HepG2 (cell line): Measurements from ENCODE around the gene EIF1. TPM values are rescaled to one million over a fixed set of nuclear protein-coding genes. Genes with fewer than 3 reads are reported as not detected.

Experiments
- ATAC-seq: fragments of 200-7000 bp; cut with Tn5 transposase; 3 replicates; pipeline ENCODE4 v1.9.1; 2020; ENCODE audit warnings: mild to moderate bottlenecking, moderate library complexity
- BruUV-seq: library from RNA; stranded (reverse); fragments of 400-500 nt; replicated peaks from 2 replicates; lab custom pipeline; 2021; lab: Mats Ljungman, UMichigan
- CTCF ChIA-PET: fragments of 300-600 bp; formaldehyde crosslinking; extraction: SDS; loops from one replicate; lab custom pipeline; 2021; ENCODE audit warnings: low total read pairs, inconsistent platforms, low intra/inter-chr PET ratio; lab: Yijun Ruan, JAX
- POLR2A ChIA-PET: fragments of 350-600 bp; sonication (Branson Sonifier 250); formaldehyde crosslinking; loops from one replicate; lab custom pipeline; 2020; ENCODE audit warnings: antibody characterized with exemption, inconsistent platforms; lab: Yijun Ruan, JAX
- DNase-seq: peaks from one replicate; pipeline ENCODE4 v3.0.0-alpha.2; 2015; ENCODE audit warnings: low spot score
- FAIRE-seq: peaks from 3 replicates; lab custom pipeline; 2011; peaks lifted over from hg19 to GRCh38; lab: Jason Lieb, UNC
- H2AFZ ChIP-seq: one replicate; pipeline ENCODE4 v1.6.1; 2011; ENCODE audit warnings: low read length, inconsistent platforms
- H3K27ac ChIP-seq: fragments of 300-600 bp; 3 replicates; pipeline ENCODE4 v1.8.0; 2011; ENCODE audit warnings: mixed run types, mild to moderate bottlenecking, mixed read lengths, low read length, inconsistent platforms; ENCODE audit not compliant: insufficient read depth; ENCODE audit errors: extremely low read length
- H3K27me3 ChIP-seq, 2 experiments: fragments of 200-600 bp in 1 of 2; 2 replicates in 1 of 2; 3 replicates in 1 of 2; pipeline versions ENCODE4 v1.6.0 to v1.8.0; 2011; ENCODE audit warnings: low read length in 2 of 2, mild to moderate bottlenecking in 2 of 2, moderate library complexity in 2 of 2, inconsistent platforms in 1 of 2; ENCODE audit not compliant: insufficient read depth in 2 of 2, control insufficient read depth in 1 of 2
- H3K36me3 ChIP-seq, 2 experiments: fragments of 200-600 bp in 1 of 2; replicated peaks in 1 of 2; 2 replicates in 1 of 2; 3 replicates in 1 of 2; pipeline versions ENCODE4 v1.5.1 to v1.8.0; 2011; ENCODE audit warnings: low read length in 2 of 2, inconsistent platforms in 1 of 2; ENCODE audit not compliant: insufficient read depth in 2 of 2, control insufficient read depth in 1 of 2
- H3K4me1 ChIP-seq: 2 replicates; pipeline ENCODE4 v1.5.1; 2012; ENCODE audit warnings: low read length, inconsistent platforms; ENCODE audit not compliant: insufficient read depth
- H3K4me2 ChIP-seq: 2 replicates; pipeline ENCODE4 v1.6.0; 2011; ENCODE audit warnings: low read depth, low read length, inconsistent platforms
- H3K4me3 ChIP-seq, 3 experiments: fragments of 200-600 bp in 1 of 3; sonication (generic), shearing (Covaris generic) in 1 of 3; replicated peaks in 1 of 3; 2 replicates each; pipeline ENCODE4 v1.5.1; 2011 to 2016; ENCODE audit warnings: low read length in 3 of 3, inconsistent platforms in 2 of 3, low read depth in 2 of 3, mild to moderate bottlenecking in 2 of 3, control low read depth in 1 of 3, mixed read lengths in 1 of 3; ENCODE audit not compliant: insufficient read depth in 1 of 3
- H3K79me2 ChIP-seq: one replicate; pipeline ENCODE4 v1.6.1; 2011; ENCODE audit warnings: low read length, inconsistent platforms; ENCODE audit not compliant: insufficient read depth
- H3K9ac ChIP-seq: 2 replicates; pipeline ENCODE4 v1.6.0; 2011; ENCODE audit warnings: mild to moderate bottlenecking, low read depth, low read length, inconsistent platforms; ENCODE audit not compliant: insufficient read depth
- H3K9me3 ChIP-seq: 2 replicates; pipeline ENCODE4 v1.5.1; 2012; ENCODE audit warnings: mild to moderate bottlenecking, low read length
- H4K20me1 ChIP-seq: 2 replicates; pipeline ENCODE4 v1.6.0; 2011; ENCODE audit warnings: inconsistent platforms, mild to moderate bottlenecking, low read length, moderate library complexity; ENCODE audit not compliant: insufficient read depth
- ARNT ChIP-seq: fragments of 450-650 bp; IDR thresholded peaks from 2 replicates; pipeline ENCODE4 v1.6.1; 2017
- GABPA ChIP-seq, 2 experiments: IDR thresholded peaks; 2 replicates each; pipeline ENCODE4 v1.6.1; 2011 to 2016; ENCODE audit warnings: low read depth in 2 of 2, low read length in 1 of 2, missing biosample characterization in 1 of 2, missing genetic modification characterization in 1 of 2
- HIVEP1 ChIP-seq: sonication (generic); formaldehyde crosslinking; IDR thresholded peaks from 2 replicates; pipeline ENCODE4 v1.4.0; 2020; ENCODE audit warnings: mild to moderate bottlenecking, missing genetic modification reagents
- NCOA1 ChIP-seq: sonication (generic); formaldehyde crosslinking; IDR thresholded peaks from 2 replicates; pipeline ENCODE4 v1.9.0; 2021; ENCODE audit warnings: missing genetic modification reagents
- SMC3 ChIP-seq: IDR thresholded peaks from 2 replicates; pipeline ENCODE4 v1.6.1; 2011; ENCODE audit warnings: low read length, improper control_type of control experiment
- YY1 ChIP-seq: IDR thresholded peaks from 2 replicates; pipeline ENCODE4 v1.6.1; 2011; ENCODE audit warnings: low read length, low read depth, moderate library complexity, mild to moderate bottlenecking; ENCODE audit not compliant: insufficient read depth, insufficient replicate concordance
- ZNF674 ChIP-seq: sonication (generic); formaldehyde crosslinking; IDR thresholded peaks from 2 replicates; pipeline ENCODE4 v1.5.0; 2020; ENCODE audit warnings: low read depth, mild to moderate bottlenecking, missing genetic modification reagents
- ZNF775 ChIP-seq: sonication (generic); formaldehyde crosslinking; IDR thresholded peaks from 2 replicates; pipeline ENCODE4 v1.4.0; 2020; ENCODE audit warnings: missing genetic modification reagents, mild to moderate bottlenecking, moderate library complexity, borderline replicate concordance
- ZNF83 ChIP-seq: sonication (generic); formaldehyde crosslinking; IDR thresholded peaks from 2 replicates; pipeline ENCODE4 v1.4.0; 2020; ENCODE audit warnings: missing genetic modification reagents, mild to moderate bottlenecking, borderline replicate concordance
- WGBS: methylation state at CpG from one replicate; pipeline ENCODE4 v1.1.6; 2017; ENCODE audit warnings: low lambda C conversion rate; 5-methylcytosine and 5-hydroxymethylcytosine counted together
- in situ Hi-C: cut with HindIII; loops from 2 replicates; pipeline ENCODE4 v1.10.0; 2017; ENCODE audit warnings: low pct_unique_long_range_greater_than_20kb; ENCODE audit not compliant: extremely low pct_ligation_motif_present
- intact Hi-C: fragments of 100-400 bp; cut with micrococcal nuclease; formaldehyde crosslinking; loops from one replicate; pipeline ENCODE4 v1.10.0; 2022; ENCODE audit not compliant: unreplicated experiment
- polyA plus RNA-seq, 8 experiments: library from polyadenylated mRNA; depleted of rRNA in 3 of 8; stranded (reverse) in 7 of 8; unstranded in 1 of 8; fragments of >200 nt; fragmentation: Illumina TruSeq in 4 of 8; extraction: Trizol in 4 of 8; gene quantifications; 2 replicates each; pipeline versions ENCODE4 v1.2.1 to v1.2.3, GENCODE V29; 2011 to 2016; ENCODE audit warnings: low read depth in 4 of 8, missing spikeins in 1 of 8, mixed read lengths in 1 of 8; ENCODE audit not compliant: insufficient read depth in 1 of 8
- total RNA-seq, 5 experiments: library from RNA; depleted of rRNA; stranded (reverse); fragments of >200 nt; fragmentation: Illumina TruSeq; extraction: Trizol; gene quantifications; 2 replicates each; pipeline ENCODE4 v1.2.3, GENCODE V29; 2016; ENCODE audit warnings: low read depth in 1 of 5
- TF ChIP-seq, protein P1 (sequence below): sonication (generic); formaldehyde crosslinking; IDR thresholded peaks from 2 replicates; pipeline ENCODE4 v1.5.1; 2020; ENCODE audit warnings: missing genetic modification reagents, mild to moderate bottlenecking, borderline replicate concordance

EIF1 gene
- total and polyA plus RNA-seq, 2 of the 13 experiments (the other 11 are each of a cell fraction or from before 2014, with no cell fraction given): 147 to 517 TPM

DNA sequence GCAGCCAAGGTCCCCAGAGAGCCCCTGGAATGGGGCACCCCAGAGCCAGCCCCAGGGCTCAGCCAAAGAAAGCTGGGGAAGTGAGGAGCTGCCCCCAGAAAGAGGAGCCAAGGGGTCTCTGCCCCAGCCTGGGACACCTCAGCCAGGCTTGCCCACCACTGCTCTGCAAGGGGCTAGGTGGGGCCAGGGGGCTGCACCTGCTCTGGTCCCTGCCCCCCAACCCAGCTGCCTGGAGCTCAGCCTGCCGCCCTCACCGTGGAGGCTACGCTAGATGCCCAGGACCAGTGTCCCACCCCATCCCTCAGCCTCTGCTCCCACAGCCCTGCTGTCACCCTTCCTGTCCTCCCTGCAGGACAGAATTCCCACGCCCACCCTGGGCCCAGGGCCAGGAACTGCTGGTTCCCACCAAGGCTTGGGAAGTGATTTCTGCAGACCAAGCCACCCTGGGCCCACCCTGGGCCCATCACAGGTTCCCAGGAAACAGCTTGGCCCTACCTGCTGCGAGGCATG, 36.2 kb upstream of the EIF1 start (continued):
- TF ChIP-seq YY1 (no peak), ARNT (no peak), ZNF83 (CRISPR knock-in tag) (no peak), ZNF674 (no peak)

- BruUV-seq: no TSS peak
- no peak overlapping the region for H3K9ac ChIP-seq
Measured at GRCh38 chr17:41653421-41653820, 35.3 kb upstream of the EIF1 start.

More at GRCh38 chr17:41653421-41653820, 35.3 kb upstream of the EIF1 start:
- peaks cover 22 to 66% of the 10 kb centered on the region in 2 experiments for H3K27me3 ChIP-seq
- H3K36me3 ChIP-seq: no peaks in the 10 kb centered on the region
- H3K4me3 ChIP-seq: no peak overlapping the region
- no peak overlapping the region for H2AFZ ChIP-seq
- 11% methylated on average over 4 of the region's 5 CpGs for WGBS
- no peak overlapping the region for H3K4me2 ChIP-seq
- in situ Hi-C loops: no loop called here
- H3K4me1 ChIP-seq: peaks cover 11% of the 10 kb centered on the region
- no peaks in the 10 kb centered on the region for H3K9me3 ChIP-seq
- DNase-seq (no peak), ATAC-seq (no peak), FAIRE-seq (no peak)
- intact Hi-C loops: no loop called here
- POLR2A ChIA-PET: no interaction called here
- no peaks in the 10 kb centered on the region for H4K20me1 ChIP-seq
- CTCF ChIA-PET: interaction anchor here (11.1 kb wide), 1 partner anchor 11 kb away, joined by 242 read pairs; no protein-coding TSS in a partner anchor
- TF ChIP-seq GABPA (IDR thresholded peaks at IDR 0.05; ENCODE audit: low read depth, low read length) (no peak), GABPA (CRISPR knock-in tag; IDR thresholded peaks at IDR 0.05; ENCODE audit: low read depth) (no peak), SMC3 (no peak), ZNF775 (CRISPR knock-in tag) (no peak), NCOA1 (CRISPR knock-in tag) (no peak), HIVEP1 (CRISPR knock-in tag) (no peak)
- TF ChIP-seq, protein P1, sequence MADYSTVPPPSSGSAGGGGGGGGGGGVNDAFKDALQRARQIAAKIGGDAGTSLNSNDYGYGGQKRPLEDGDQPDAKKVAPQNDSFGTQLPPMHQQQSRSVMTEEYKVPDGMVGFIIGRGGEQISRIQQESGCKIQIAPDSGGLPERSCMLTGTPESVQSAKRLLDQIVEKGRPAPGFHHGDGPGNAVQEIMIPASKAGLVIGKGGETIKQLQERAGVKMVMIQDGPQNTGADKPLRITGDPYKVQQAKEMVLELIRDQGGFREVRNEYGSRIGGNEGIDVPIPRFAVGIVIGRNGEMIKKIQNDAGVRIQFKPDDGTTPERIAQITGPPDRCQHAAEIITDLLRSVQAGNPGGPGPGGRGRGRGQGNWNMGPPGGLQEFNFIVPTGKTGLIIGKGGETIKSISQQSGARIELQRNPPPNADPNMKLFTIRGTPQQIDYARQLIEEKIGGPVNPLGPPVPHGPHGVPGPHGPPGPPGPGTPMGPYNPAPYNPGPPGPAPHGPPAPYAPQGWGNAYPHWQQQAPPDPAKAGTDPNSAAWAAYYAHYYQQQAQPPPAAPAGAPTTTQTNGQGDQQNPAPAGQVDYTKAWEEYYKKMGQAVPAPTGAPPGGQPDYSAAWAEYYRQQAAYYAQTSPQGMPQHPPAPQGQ (CRISPR knock-in tag): no peak
- no peaks in the 10 kb centered on the region for H3K79me2 ChIP-seq
- H3K27ac ChIP-seq: no peak overlapping the region
